NCI-H524 (cell line): ENCODE data around the gene DNTT.

Experiments used
- DNase-seq, 2 experiments: peaks; one replicate each; lab custom pipeline; 2025; lab: John Stamatoyannopoulos, UW

DNTT gene

GRCh38 chr10:96304230-96304629 is at the start of gene DNTT:
Gene DNTT, plus strand, starts transcription at chr10:96304434. Its CDS starts 64 bp downstream, at chr10:96304498.
- DNase-seq: no peak

GRCh38 chr10:96254976-96255375 is 49.3 kb upstream of the DNTT start:
- no peak for DNase-seq

GRCh38 chr10:96255549-96256333 is 48.5 kb upstream of the DNTT start:
- peak; percentile 14 to 55 for DNase-seq

- DNase-seq: no peak
Observed at GRCh38 chr10:96257944-96258343, 46.3 kb upstream of the DNTT start.

- peak; percentile 36 to 42 for DNase-seq
Observed at GRCh38 chr10:96259150-96259549, 45.1 kb upstream of the DNTT start.

GRCh38 chr10:96260014-96260413 is 44.2 kb upstream of the DNTT start:
- peak; percentile 40 to 60 for DNase-seq

GRCh38 chr10:96261132-96261531 is 43.1 kb upstream of the DNTT start:
- DNase-seq: no peak

- DNase-seq: no peak
Observed at GRCh38 chr10:96261930-96262329, 42.3 kb upstream of the DNTT start.

- DNase-seq: peak in 1 of 2 experiments; percentile 0
Observed at GRCh38 chr10:96263176-96263575, 41.1 kb upstream of the DNTT start.

- DNase-seq: no peak
Observed at GRCh38 chr10:96263669-96264068, 40.6 kb upstream of the DNTT start.

- no peak for DNase-seq
Observed at GRCh38 chr10:96264938-96265337, 39.3 kb upstream of the DNTT start.

- no peak for DNase-seq
Observed at GRCh38 chr10:96266118-96266770, 38.0 kb upstream of the DNTT start.

GRCh38 chr10:96267234-96267705 is 37.0 kb upstream of the DNTT start:
- DNase-seq: no peak

- no peak for DNase-seq
Observed at GRCh38 chr10:96268341-96268909, 35.8 kb upstream of the DNTT start.

- no peak for DNase-seq
Observed at GRCh38 chr10:96269438-96270300, 34.6 kb upstream of the DNTT start.

GRCh38 chr10:96270571-96270970 is 33.7 kb upstream of the DNTT start:
- DNase-seq: no peak

- no peak for DNase-seq
Observed at GRCh38 chr10:96271016-96271815, 33.0 kb upstream of the DNTT start, which contains the start of gene BLNK. Gene BLNK, minus strand, starts transcription at chr10:96271569. Its CDS starts 171 bp downstream, at chr10:96271398.

- DNase-seq: no peak
Observed at GRCh38 chr10:96272316-96273280, 31.6 kb upstream of the DNTT start.

GRCh38 chr10:96275685-96276418 is 28.4 kb upstream of the DNTT start:
- DNase-seq: no peak
